Measurements from ENCODE around the gene ROCK2. TPM values are rescaled to one million over a fixed set of nuclear protein-coding genes. Genes with fewer than 3 reads are reported as not detected.
A peak's percentile ranks its signal among the peaks of the same experiment; 100 is the strongest.

The ROCK2 gene
- total RNA-seq, 2 experiments from 2014 or later, result 12.6 to 12.7 TPM

DNA sequence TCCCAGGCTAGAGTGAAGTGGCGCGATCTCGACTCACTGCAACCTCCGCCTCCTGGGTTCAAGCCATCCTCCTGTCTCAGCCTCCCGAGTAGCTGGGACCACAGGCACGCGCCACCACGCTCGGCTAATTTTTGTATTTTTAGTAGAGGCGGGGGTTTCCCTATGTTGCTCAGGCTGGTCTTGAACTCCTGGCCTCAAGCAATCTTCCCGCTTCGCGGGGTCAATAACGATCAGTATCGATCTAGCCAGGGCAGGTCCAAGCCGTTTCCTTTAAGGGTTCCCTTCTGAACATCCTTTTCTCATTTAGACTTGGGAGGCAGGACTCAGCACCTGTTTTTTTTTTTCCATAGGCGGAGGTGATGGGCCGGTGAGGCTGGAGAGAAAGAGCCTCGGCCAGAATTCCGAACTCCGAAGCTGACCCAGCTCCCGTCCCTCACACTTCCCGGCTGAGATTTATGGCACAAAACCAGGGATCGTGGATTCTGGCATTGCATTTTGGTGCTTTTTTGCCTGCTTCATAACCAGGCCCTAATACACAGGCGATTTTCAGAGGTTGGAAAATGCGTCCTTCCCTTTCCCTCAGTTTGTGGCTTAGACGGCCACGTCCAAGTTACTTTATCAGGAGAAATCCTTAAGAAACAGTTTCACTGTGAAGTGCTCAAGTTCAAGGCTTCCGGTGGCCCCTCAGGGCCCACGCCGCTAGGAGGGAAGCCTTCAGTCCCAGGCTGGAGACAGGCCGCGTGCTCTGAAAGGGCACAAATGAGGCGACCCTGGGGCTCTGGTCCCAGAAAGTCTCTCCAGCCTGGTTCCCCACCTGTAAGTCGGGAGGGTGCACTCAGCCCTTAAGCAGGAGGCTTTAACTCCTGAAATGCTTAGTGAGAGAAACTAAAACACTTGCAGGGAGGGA, 190.2 kb downstream of the ROCK2 start:
- peak overlapping the region; percentile 81 for H3K4me3 Mint-ChIP-seq
- no peaks in the 10 kb centered on the region for H3K36me3 Mint-ChIP-seq
- no peaks in the 10 kb centered on the region for H3K9me3 Mint-ChIP-seq
- H3K4me1 Mint-ChIP-seq, result peaks cover 11% of the 10 kb centered on the region
- H3K27me3 Mint-ChIP-seq, result no peaks in the 10 kb centered on the region
- no peak for DNase-seq
- H3K27ac Mint-ChIP-seq, result peak overlapping the region; percentile 87

DNA sequence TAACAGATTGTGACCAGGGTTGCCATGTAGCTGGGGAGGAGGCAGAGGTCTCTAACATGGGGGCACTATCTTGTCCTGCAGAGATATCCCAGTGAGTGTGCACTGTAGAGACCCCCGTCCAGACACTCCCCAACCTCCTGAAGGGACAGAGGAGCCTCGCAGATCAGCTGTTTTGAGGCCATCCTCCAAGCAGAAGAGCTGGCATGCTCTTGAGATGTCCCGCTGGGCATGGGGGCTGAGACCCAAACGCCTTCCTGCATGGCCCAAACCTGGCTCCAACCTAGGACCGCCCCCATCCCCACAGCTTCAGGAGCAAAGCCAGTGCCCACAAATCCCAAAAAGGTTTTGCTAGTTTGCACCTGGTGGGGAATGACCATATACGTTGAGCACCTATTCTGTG, 191.8 kb downstream of the ROCK2 start:
- H3K4me3 Mint-ChIP-seq, result no peak overlapping the region
- no peaks in the 10 kb centered on the region for H3K36me3 Mint-ChIP-seq

DNA sequence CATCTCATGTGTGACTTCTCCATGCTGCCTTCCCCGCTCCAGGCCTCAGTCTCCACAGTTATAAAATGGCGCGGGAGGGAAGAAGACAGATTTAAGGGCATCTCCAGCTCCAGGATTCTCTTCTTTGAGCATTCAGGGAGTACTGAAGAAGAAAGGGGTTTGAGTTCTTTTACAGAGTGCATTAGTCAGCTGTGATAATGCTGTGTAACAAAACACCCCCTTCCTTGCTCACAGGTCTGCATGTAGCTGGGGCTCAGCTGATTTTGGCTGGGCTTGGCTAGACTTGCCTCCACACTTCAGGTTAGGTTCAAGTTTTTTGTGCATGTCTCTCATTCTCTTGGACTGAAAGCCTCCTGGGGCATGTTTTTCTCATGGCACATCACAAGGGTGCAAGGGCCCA, 197.2 kb downstream of the ROCK2 start:
- H3K9me3 Mint-ChIP-seq, result no peaks in the 10 kb centered on the region
- H3K27ac Mint-ChIP-seq, result no peak overlapping the region
- no peak overlapping the region for H3K4me3 Mint-ChIP-seq
- no peaks in the 10 kb centered on the region for H3K27me3 Mint-ChIP-seq
- no peaks in the 10 kb centered on the region for H3K4me1 Mint-ChIP-seq
- no peaks in the 10 kb centered on the region for H3K36me3 Mint-ChIP-seq
- no peak for DNase-seq

More for the DNA sequence above, 191.8 kb downstream of the ROCK2 start:
- H3K4me1 Mint-ChIP-seq, result peaks cover 11% of the 10 kb centered on the region
- no peaks in the 10 kb centered on the region for H3K27me3 Mint-ChIP-seq
- H3K9me3 Mint-ChIP-seq, result no peaks in the 10 kb centered on the region
- DNase-seq, result no peak
- no peak overlapping the region for H3K27ac Mint-ChIP-seq

DNA sequence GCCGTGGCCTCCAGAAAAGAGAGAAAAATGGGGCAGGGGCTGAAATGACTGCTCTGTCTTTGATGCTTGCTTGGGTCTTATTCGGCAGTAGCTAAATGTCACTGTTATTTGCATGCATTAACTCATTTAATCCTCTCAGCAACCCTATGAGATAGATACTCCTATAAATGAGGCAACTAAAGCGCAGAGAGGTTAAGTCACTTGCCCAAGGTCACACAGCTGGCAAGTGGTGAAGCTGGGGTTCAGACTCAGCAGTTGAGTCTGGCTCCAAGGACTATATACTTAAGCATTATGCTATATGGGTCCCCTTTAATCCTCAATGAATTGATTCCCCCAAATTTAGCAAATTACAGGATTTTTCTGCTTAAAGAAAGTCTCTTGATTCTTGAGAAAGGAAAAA, 198.4 kb downstream of the ROCK2 start:
- H3K9me3 Mint-ChIP-seq, result no peaks in the 10 kb centered on the region
- H3K27me3 Mint-ChIP-seq, result no peaks in the 10 kb centered on the region
- no peaks in the 10 kb centered on the region for H3K36me3 Mint-ChIP-seq
- H3K4me1 Mint-ChIP-seq, result no peaks in the 10 kb centered on the region
- no peak for DNase-seq
- H3K4me3 Mint-ChIP-seq, result no peak overlapping the region
- H3K27ac Mint-ChIP-seq, result no peak overlapping the region

DNA sequence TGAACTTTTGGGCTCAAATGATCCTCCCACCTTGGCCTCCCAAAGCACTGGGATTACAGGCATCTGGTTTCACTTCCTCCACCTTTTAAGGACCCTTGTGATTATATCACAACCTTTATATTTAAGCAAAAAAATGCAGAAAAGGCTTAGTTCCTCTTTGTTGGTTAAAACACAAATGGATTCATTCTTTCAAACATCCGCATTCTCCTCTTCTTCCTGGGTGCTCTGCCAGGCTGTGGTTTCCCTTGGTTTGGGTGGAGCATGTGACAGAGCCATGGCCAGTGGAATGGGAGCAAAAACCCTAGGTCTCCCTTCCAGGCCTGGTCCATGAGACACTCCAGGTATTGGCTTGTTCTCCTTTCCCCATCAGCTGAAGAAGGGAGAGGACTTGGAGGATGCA, 199.1 kb downstream of the ROCK2 start:
- H3K4me3 Mint-ChIP-seq, result no peak overlapping the region
- H3K9me3 Mint-ChIP-seq, result no peaks in the 10 kb centered on the region
- H3K27me3 Mint-ChIP-seq, result no peaks in the 10 kb centered on the region
- H3K4me1 Mint-ChIP-seq, result no peaks in the 10 kb centered on the region
- DNase-seq, result no peak
- no peak overlapping the region for H3K27ac Mint-ChIP-seq
- H3K36me3 Mint-ChIP-seq, result no peaks in the 10 kb centered on the region

DNA sequence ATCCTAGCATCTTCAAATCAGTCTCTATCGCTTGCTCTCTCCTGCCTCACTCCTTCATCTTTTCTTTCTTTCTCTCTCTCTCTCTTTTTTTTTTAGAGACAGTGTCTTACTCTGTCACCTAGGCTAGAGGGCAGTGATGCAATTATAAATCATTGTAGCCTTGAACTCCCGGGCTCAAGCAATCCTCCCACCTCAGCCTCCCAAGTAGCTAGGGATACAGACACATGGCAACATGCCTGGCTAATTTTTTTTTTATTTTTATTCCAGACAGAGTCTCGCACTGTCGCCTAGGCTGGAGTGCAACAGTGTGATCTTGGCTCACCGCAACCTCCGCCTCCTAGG, 199.7 kb downstream of the ROCK2 start:
- no peak for DNase-seq
- Mint-ChIP-seq H3K27me3 (no peaks in the 10 kb centered on the region), H3K4me3 (no peak overlapping the region), H3K4me1 (no peaks in the 10 kb centered on the region), H3K36me3 (no peaks in the 10 kb centered on the region), H3K9me3 (no peaks in the 10 kb centered on the region), H3K27ac (no peak overlapping the region)

DNA sequence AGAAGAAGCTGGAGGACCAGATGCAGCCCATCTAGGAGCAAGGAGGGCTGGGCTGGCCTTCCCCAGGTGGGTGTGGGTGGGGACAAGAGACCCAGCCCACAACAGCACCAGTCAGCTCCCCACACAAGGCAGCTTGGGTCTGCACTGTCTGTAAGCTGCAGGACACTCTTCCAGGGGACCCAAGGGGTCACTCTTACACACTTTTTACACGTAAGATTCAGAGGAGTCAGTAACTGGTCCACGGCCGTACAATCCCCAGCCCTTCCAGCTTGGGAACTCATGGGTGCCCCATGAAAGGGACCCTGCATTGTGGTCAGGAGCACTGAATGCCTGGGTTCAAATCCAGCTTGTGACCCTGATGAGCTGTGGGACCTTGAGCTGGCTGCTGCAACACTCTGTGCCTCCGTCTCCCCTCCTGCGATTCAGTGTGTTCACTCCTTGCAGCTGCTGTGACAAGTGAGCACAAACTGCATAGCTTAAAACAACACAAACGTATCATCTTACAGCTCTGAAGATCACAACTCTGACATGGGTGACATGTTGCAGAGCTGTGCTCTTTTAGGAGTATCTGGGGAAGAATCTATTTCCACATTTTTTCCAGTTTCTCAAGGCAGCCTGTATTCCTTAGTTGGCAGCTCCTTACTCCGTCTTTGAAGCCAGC, 200.2 kb downstream of the ROCK2 start:
- Mint-ChIP-seq H3K9me3 (no peaks in the 10 kb centered on the region), H3K4me3 (no peak overlapping the region)

DNA sequence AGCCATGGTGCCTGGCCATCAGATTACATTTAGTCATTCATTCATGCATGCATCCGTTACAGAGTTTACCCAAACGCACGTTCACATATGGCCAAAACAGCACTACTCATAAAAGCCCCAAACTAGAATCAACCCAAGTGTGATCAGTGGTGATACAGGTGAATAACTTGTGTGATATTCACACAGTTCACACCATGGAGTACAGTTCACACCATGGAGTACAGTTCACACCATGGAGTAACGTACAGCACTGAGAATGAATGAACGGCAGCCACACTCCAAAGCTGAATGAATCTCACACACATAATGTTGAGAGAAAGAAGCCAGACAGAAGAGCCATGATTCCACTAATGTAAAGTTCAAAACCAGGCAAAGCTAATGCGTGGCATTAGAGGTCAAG, 201.4 kb downstream of the ROCK2 start:
- no peaks in the 10 kb centered on the region for H3K36me3 Mint-ChIP-seq
- no peak for DNase-seq
- no peaks in the 10 kb centered on the region for H3K9me3 Mint-ChIP-seq
- no peak overlapping the region for H3K27ac Mint-ChIP-seq
- no peaks in the 10 kb centered on the region for H3K27me3 Mint-ChIP-seq
- no peaks in the 10 kb centered on the region for H3K4me1 Mint-ChIP-seq
- H3K4me3 Mint-ChIP-seq, result no peak overlapping the region

More for the DNA sequence above, 200.2 kb downstream of the ROCK2 start:
- no peaks in the 10 kb centered on the region for H3K4me1 Mint-ChIP-seq
- no peak for DNase-seq
- H3K36me3 Mint-ChIP-seq, result no peaks in the 10 kb centered on the region
- no peak overlapping the region for H3K27ac Mint-ChIP-seq
- no peaks in the 10 kb centered on the region for H3K27me3 Mint-ChIP-seq

DNA sequence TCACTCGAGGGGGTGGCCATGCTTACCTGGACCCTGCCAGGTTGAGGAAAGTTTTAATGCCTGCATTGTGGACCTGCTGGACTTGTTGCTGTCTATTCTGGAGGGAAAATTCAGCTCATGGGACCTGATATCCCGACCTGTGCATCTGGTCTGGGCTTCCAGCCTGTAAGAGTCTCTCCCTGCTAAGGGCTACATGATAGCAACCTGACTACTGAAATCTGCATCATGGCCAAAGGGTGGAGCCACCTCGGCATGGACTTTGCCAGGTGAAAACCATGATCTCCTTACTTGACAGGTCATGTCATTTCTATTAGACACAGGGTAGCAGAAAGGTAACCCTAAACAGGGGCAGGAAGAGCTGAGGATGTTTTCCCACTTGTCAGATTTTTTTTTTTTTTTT, 202.1 kb downstream of the ROCK2 start:
- Mint-ChIP-seq H3K9me3 (no peaks in the 10 kb centered on the region), H3K4me1 (no peaks in the 10 kb centered on the region), H3K4me3 (no peak overlapping the region), H3K27me3 (no peaks in the 10 kb centered on the region), H3K36me3 (no peaks in the 10 kb centered on the region), H3K27ac (no peak overlapping the region)
- no peak for DNase-seq

DNA sequence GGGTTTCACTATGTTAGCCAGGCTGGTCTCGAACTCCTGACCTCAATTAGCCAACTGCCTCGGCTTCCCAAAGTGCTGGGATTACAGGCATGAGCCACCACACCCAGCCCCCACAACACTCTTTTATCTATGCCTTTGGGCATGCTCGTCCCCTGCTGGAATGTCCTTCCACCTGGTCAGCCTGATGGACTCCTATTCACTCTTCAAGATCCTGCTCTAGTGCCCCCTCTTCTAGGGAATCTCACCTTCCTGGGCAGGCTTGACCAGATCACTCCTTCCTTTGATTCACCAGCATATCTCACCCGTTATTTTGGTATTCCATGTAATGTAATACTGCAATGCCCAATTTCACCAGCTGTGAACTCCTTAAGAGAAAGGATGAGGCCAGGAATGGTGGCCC, 203.1 kb downstream of the ROCK2 start:
- Mint-ChIP-seq H3K36me3 (no peaks in the 10 kb centered on the region), H3K9me3 (no peaks in the 10 kb centered on the region), H3K27me3 (no peaks in the 10 kb centered on the region), H3K4me3 (no peak overlapping the region), H3K4me1 (no peaks in the 10 kb centered on the region), H3K27ac (no peak overlapping the region)
- no peak for DNase-seq

DNA sequence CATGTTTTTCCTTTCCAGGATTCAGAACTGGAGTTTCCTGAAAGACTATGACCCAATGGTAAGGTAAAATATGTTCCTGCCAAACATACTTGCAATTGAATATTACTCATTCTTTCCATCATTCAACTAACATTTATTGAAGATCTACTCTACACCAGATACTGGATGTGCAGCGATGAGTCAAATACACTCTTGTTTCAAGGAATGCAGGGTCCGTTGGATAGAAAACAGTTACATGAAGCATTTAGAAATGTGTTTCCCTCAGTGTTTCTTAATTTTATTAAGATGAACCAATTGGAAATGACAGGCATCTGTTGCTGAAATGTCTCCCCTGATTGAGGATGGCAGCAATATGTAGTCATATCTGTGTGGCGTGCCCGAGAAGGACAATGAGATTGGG, 203.9 kb downstream of the ROCK2 start:
- no peak for DNase-seq
- Mint-ChIP-seq H3K4me3 (no peak overlapping the region), H3K4me1 (no peaks in the 10 kb centered on the region), H3K36me3 (no peaks in the 10 kb centered on the region), H3K27me3 (no peaks in the 10 kb centered on the region), H3K9me3 (no peaks in the 10 kb centered on the region), H3K27ac (no peak overlapping the region)

DNA sequence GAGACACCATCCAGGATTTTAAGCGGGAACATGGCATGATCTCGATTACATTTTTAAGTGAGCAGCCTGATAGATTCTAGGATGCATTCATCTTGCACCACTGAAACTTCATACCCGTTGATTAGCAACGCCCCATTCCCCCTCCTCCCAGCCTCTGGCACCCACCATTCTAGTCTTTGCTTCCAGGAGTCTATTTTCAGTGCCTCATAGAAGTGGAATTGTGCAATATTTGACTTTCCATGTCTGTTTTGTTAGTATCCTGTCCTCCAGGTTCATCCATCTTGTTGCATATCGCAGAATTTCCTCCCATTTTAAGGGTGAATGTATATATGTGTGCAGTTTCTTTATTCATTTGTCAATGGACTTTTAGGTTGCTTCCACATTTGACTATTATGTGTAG, 210.1 kb downstream of the ROCK2 start:
- no peak overlapping the region for H3K4me3 Mint-ChIP-seq

DNA sequence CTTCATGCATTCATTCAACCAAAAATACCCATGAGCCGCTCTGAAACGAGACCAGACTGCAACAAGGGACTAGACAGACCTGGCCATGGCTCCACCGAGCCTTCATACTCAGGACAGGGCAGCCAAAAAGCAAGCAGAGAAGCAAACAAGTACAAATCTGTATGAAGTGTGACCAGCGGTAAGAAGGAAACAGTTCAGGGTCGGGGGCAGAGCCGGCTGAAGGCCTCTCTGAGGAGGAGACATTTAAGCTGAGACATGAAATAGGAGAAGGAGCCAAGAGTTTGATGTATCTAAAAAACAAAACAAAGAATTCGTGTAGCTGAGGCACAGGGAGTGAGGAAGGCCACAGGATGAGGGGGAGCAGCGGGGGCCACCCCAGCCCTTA, 210.5 kb downstream of the ROCK2 start:
- Mint-ChIP-seq H3K4me1 (peaks cover 12% of the 10 kb centered on the region), H3K4me3 (no peak overlapping the region), H3K36me3 (no peaks in the 10 kb centered on the region), H3K27ac (no peak overlapping the region), H3K27me3 (no peaks in the 10 kb centered on the region), H3K9me3 (no peaks in the 10 kb centered on the region)
- DNase-seq, result no peak

More for the DNA sequence above, 210.1 kb downstream of the ROCK2 start:
- Mint-ChIP-seq H3K36me3 (no peaks in the 10 kb centered on the region), H3K27me3 (no peaks in the 10 kb centered on the region), H3K9me3 (no peaks in the 10 kb centered on the region), H3K27ac (no peak overlapping the region), H3K4me1 (peaks cover 12% of the 10 kb centered on the region)
- no peak for DNase-seq

DNA sequence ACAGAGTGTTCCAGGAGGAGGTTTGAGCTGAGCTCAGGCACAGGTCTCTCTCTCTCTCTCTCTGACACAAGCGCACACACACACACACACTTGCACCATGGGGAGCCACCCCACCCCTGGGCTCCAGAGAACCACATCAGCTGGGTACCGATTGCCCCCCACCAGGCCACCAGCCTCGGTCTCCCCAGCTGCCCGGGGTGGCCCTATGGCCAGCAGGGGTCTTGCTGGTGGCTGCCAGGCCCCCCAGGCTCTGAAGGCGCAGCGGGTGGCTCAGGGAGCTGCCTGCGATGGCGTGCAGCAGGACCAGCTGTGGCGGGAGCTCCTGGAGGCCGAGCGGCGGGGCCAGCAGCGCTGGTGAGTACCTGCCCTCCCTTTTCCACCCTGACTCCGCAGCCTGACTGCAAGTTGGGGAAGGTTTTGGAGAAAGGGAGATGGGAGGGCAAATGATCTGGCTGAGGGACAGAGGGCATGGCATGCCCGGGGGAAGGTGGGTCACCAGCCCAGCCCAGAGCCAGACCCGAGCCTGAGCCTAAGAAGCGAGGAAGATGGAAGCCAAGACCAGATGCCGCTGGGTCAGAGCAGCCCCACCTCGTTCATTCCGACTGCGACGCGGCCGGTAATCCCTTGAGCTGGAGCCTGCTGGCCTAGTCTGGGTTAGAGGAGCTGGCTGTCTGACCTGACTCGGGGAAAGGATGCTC, 211.0 kb downstream of the ROCK2 start:
- Mint-ChIP-seq H3K27ac (peak overlapping the region; percentile 87), H3K36me3 (no peaks in the 10 kb centered on the region), H3K4me3 (peak overlapping the region; percentile 77), H3K27me3 (no peaks in the 10 kb centered on the region), H3K9me3 (no peaks in the 10 kb centered on the region), H3K4me1 (peaks cover 12% of the 10 kb centered on the region)
- DNase-seq, result no peak

DNA sequence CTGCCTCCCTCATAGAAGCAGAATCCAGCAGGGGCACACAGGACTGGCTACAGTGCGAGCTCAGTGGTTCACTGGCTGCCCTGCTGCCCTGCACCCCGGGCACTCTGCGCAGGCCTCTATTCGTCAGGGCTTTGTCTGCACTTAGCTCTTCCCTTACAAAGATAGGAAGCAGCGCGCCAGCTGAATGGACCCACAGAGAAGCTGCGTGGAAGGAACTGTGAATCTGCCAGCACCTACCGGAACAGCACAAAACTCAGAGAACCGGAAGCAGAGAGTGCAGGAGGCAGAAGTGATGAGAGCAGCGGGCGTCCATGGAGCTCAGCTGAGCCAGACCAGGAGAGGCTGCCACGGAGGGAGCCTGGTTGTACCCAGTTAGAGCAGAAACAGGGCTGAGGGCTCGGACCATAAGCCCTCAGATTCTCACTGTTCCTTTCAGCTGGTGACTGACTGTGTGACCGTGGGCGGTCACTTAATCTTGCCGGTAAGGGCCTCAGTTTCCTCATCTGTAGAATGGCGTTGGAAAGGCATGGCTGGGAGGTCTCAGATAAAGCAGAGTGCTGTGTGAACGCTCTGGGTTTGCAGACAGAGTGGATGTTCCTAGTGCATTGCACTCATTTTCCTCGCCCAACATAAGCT, 212.3 kb downstream of the ROCK2 start:
- Mint-ChIP-seq H3K27me3 (no peaks in the 10 kb centered on the region), H3K27ac (no peak overlapping the region), H3K9me3 (no peaks in the 10 kb centered on the region), H3K36me3 (no peaks in the 10 kb centered on the region), H3K4me1 (peaks cover 14% of the 10 kb centered on the region), H3K4me3 (peak overlapping the region; percentile 77)
- DNase-seq, result no peak
